Esophagus muscularis mucosa (tissue), 3 donors: Measurements from ENCODE around the gene SNAPC1.

ENCODE experiments used
- CTCF ChIP-seq, 3 experiments: fragments of 200-600 bp in 2 of 3; fragments of 450-650 bp in 1 of 3; sonication (generic) in 2 of 3; IDR thresholded peaks; one replicate each; pipeline ENCODE4 v1.5.1; 2017 to 2019; ENCODE audit warnings: antibody characterized with exemption in 3 of 3, mild to moderate bottlenecking in 2 of 3, moderate library complexity in 1 of 3
- POLR2A ChIP-seq: fragments of 450-650 bp; IDR thresholded peaks from one replicate; pipeline ENCODE4 v1.6.1; 2017; ENCODE audit warnings: antibody characterized with exemption, moderate library complexity, mild to moderate bottlenecking, low read depth

- TF ChIP-seq CTCF (IDR thresholded peaks at IDR 0.05) (no peak), POLR2A (no peak)
Measured at GRCh38 chr14:61739133-61739532, 23.1 kb upstream of the SNAPC1 start.
